HG03095 (cell line): Measurements from ENCODE around the gene ACTR8.

ENCODE experiments used
- ATAC-seq: cut with Tn5 transposase; IDR thresholded peaks from one replicate; pipeline ENCODE4 v1.9.1; 2021; ENCODE audit warnings: moderate library complexity; ENCODE audit not compliant: unreplicated experiment

Gene ACTR8

GRCh38 chr3:53817809-53818208 lies 64.1 kb downstream of the ACTR8 start:
- no peak for ATAC-seq

GRCh38 chr3:53817211-53817610 lies 64.7 kb downstream of the ACTR8 start:
- ATAC-seq: no peak
